Smooth muscle cell (in vitro differentiated cells): ENCODE data around the gene PLG. TPM values are rescaled to one million over a fixed set of nuclear protein-coding genes. Genes with fewer than 3 reads are reported as not detected.
A peak's percentile ranks its signal among the peaks of the same experiment; 100 is the strongest.
"Not testable (repeated sequence)": the region's sequence is repeated elsewhere in the genome, so short reads cannot be mapped to it uniquely, and the experiment has no call there.

Experiments used
- DNase-seq: peaks from one replicate; lab custom pipeline; 2025; ENCODE audit not compliant: unreplicated experiment; lab: John Stamatoyannopoulos, UW
- H2AFZ ChIP-seq: fragments of 200-600 bp; sonication (generic); 2 replicates; pipeline ENCODE4 v1.6.0; 2016; ENCODE audit warnings: antibody characterized with exemption, low read depth, mild to moderate bottlenecking
- H3F3A ChIP-seq: fragments of 200-600 bp; sonication (generic); 2 replicates; pipeline ENCODE4 v1.6.0; 2017; ENCODE audit warnings: antibody characterized with exemption, low read depth
- H3K27ac ChIP-seq: fragments of 200-600 bp; sonication (generic); 2 replicates; pipeline ENCODE4 v1.5.1; 2016; ENCODE audit warnings: low read depth, mild to moderate bottlenecking
- H3K27me3 ChIP-seq: fragments of 200-600 bp; sonication (generic); 2 replicates; pipeline ENCODE4 v1.6.1; 2016; ENCODE audit warnings: low read depth, mild to moderate bottlenecking
- H3K36me3 ChIP-seq: fragments of 200-600 bp; sonication (generic); 2 replicates; pipeline ENCODE4 v1.5.1; 2016; ENCODE audit warnings: low read depth
- H3K4me1 ChIP-seq: fragments of 200-600 bp; sonication (generic); 2 replicates; pipeline ENCODE4 v1.5.1; 2016; ENCODE audit warnings: low read depth
- H3K4me2 ChIP-seq: fragments of 200-600 bp; sonication (generic); 2 replicates; pipeline ENCODE4 v1.6.0; 2016; ENCODE audit warnings: mild to moderate bottlenecking
- H3K4me3 ChIP-seq: fragments of 200-600 bp; sonication (generic); 2 replicates; pipeline ENCODE4 v1.5.1; 2016; ENCODE audit warnings: mild to moderate bottlenecking
- H3K79me2 ChIP-seq: fragments of 200-600 bp; sonication (generic); 2 replicates; pipeline ENCODE4 v1.6.0; 2016; ENCODE audit warnings: low read depth, mild to moderate bottlenecking
- H3K9ac ChIP-seq: fragments of 200-600 bp; sonication (generic); 2 replicates; pipeline ENCODE4 v1.6.0; 2016; ENCODE audit warnings: low read depth
- H3K9me3 ChIP-seq: fragments of 200-600 bp; sonication (generic); replicated peaks from 2 replicates; pipeline ENCODE4 v1.5.1; 2016; ENCODE audit warnings: low read depth
- H4K20me1 ChIP-seq: fragments of 200-600 bp; sonication (generic); 2 replicates; pipeline ENCODE4 v1.6.0; 2016; ENCODE audit warnings: low read depth
- CTCF ChIP-seq: fragments of 200-600 bp; sonication (generic); IDR thresholded peaks from 2 replicates; pipeline ENCODE4 v1.5.1; 2017; ENCODE audit warnings: borderline replicate concordance, mild to moderate bottlenecking, antibody characterized with exemption; ENCODE audit not compliant: insufficient read depth, poor library complexity, severe bottlenecking
- WGBS: methylation state at CpG from one replicate; pipeline ENCODE4 v1.1.7; 2016; ENCODE audit warnings: low lambda C conversion rate; 5-methylcytosine and 5-hydroxymethylcytosine counted together
- polyA plus RNA-seq: library from polyadenylated mRNA; unstranded; fragments of >200 nt; fragmentation: Nextera tagmentation; extraction: Ambion mirVana; gene quantifications from 2 replicates; pipeline ENCODE4 v1.2.1, GENCODE V29; 2016
- total RNA-seq: library from RNA; depleted of rRNA; stranded (reverse); fragments of >200 nt; gene quantifications from 2 replicates; pipeline ENCODE4 v1.2.3, GENCODE V29; 2014

Gene PLG
- total and polyA plus RNA-seq, 2 experiments from 2014 or later, result 1.5 TPM; not detected in 1

DNA sequence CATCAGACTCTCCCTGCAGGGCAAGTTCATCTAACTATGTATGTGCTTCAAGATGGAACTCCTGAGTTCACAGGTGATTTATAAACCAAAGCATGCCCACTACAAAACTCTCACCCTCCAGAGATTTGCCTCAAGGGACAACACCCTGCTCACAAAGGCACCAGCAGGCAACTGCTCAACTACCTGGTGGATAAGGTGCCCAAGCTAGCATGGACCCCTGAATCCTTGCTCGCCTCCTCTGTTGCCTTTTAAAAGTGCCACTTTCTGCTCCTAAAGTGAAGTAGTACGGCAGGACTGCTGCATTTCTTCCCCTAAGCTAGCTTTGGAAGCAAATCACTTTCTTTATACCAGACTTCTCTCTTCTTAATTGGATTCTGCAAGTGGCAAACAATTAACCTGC lies 39.2 kb upstream of the PLG start:
- DNase-seq, result no peak
- Histone ChIP-seq H3K9ac (no peak overlapping the region), H3K9me3 (no peaks in the 10 kb centered on the region), H3K4me1 (no peaks in the 10 kb centered on the region), H3K79me2 (no peaks in the 10 kb centered on the region), H3K4me2 (no peak overlapping the region), H3K4me3 (no peak overlapping the region), H4K20me1 (no peaks in the 10 kb centered on the region), H2AFZ (no peak overlapping the region), H3K27ac (no peak overlapping the region), H3K27me3 (no peaks in the 10 kb centered on the region), H3K36me3 (no peaks in the 10 kb centered on the region), H3F3A (no peaks in the 10 kb centered on the region)
- no peak for TF ChIP-seq CTCF
- 70% methylated on average over 2 of the region's 2 CpGs for WGBS

- WGBS, result 83% methylated on average over 1 of the region's 1 CpG
- H4K20me1 ChIP-seq, result not testable (repeated sequence)
Observed at GRCh38 chr6:160664198-160664597, 37.8 kb upstream of the PLG start, which contains the start of gene LPA. Gene LPA (minus strand): TSS chr6:160664275. CDS start chr6:160664214, 61 bp downstream.

GRCh38 chr6:160667639-160668481 lies 34.2 kb upstream of the PLG start:
- no peak overlapping the region for H3K4me3 ChIP-seq
- no peak overlapping the region for H2AFZ ChIP-seq
- no peak overlapping the region for H3K4me2 ChIP-seq
- no peaks in the 10 kb centered on the region for H3K4me1 ChIP-seq
- H3K27me3 ChIP-seq, result no peaks in the 10 kb centered on the region
- H3K9me3 ChIP-seq, result no peaks in the 10 kb centered on the region
- H3K9ac ChIP-seq, result no peak overlapping the region
- no peaks in the 10 kb centered on the region for H4K20me1 ChIP-seq
- WGBS, result 33% methylated on average over 9 of the region's 9 CpGs
- no peak for DNase-seq
- H3K79me2 ChIP-seq, result no peaks in the 10 kb centered on the region
- H3F3A ChIP-seq, result no peaks in the 10 kb centered on the region
- H3K36me3 ChIP-seq, result no peaks in the 10 kb centered on the region
- H3K27ac ChIP-seq, result no peak overlapping the region
- peak; percentile 36 for TF ChIP-seq CTCF

More at GRCh38 chr6:160664198-160664597, 37.8 kb upstream of the PLG start, which contains the start of gene LPA:
- not testable (repeated sequence) for H3K27ac ChIP-seq, H3F3A ChIP-seq, DNase-seq, H3K4me2 ChIP-seq, H3K4me3 ChIP-seq, H2AFZ ChIP-seq, H3K36me3 ChIP-seq, H3K4me1 ChIP-seq, H3K9me3 ChIP-seq, H3K79me2 ChIP-seq, H3K27me3 ChIP-seq, H3K9ac ChIP-seq

DNA sequence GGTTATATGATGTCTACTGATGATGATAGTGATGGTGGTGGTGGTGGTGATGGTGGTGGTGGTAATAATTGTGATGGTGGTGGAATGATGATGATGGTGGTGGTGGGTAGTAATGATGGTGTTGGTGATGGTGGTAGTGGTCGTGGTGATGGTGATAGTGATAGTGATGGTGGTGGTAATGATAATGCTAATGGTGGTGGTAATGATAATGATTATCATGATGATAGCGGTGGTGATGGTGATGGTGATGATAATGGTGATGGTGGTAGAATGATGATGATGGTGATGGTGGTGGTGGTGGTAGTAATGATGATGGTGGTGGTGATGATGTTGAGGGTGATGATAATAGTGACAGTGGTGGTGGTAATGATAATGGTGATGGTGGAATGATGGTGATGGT lies 33.5 kb upstream of the PLG start:
- H3K4me1 ChIP-seq, result no peaks in the 10 kb centered on the region
- H3K4me2 ChIP-seq, result no peak overlapping the region
- H3K4me3 ChIP-seq, result no peak overlapping the region
- H4K20me1 ChIP-seq, result no peaks in the 10 kb centered on the region
- H3K9ac ChIP-seq, result no peak overlapping the region
- H3K36me3 ChIP-seq, result no peaks in the 10 kb centered on the region
- no peaks in the 10 kb centered on the region for H3K9me3 ChIP-seq
- H3K27ac ChIP-seq, result no peak overlapping the region
- no peaks in the 10 kb centered on the region for H3F3A ChIP-seq
- no peak for TF ChIP-seq CTCF
- no peaks in the 10 kb centered on the region for H3K79me2 ChIP-seq
- WGBS, result 78% methylated on average over 2 of the region's 2 CpGs
- H2AFZ ChIP-seq, result no peak overlapping the region
- no peak for DNase-seq
- no peaks in the 10 kb centered on the region for H3K27me3 ChIP-seq

GRCh38 chr6:160676418-160676817 lies 25.6 kb upstream of the PLG start:
- 79% methylated on average over 5 of the region's 5 CpGs for WGBS
- not testable (repeated sequence) for H3F3A ChIP-seq, DNase-seq, H3K27ac ChIP-seq, H3K4me3 ChIP-seq, H2AFZ ChIP-seq, H3K4me1 ChIP-seq, H3K9me3 ChIP-seq, H3K9ac ChIP-seq, H3K79me2 ChIP-seq, H3K36me3 ChIP-seq, H3K4me2 ChIP-seq, H4K20me1 ChIP-seq
- peaks cover 28% of the 10 kb centered on the region for H3K27me3 ChIP-seq
